GM18858 (cell line): ENCODE measurements around the gene GGCT.

ENCODE experiments used
- ATAC-seq: cut with Tn5 transposase; IDR thresholded peaks from one replicate; pipeline ENCODE4 v1.9.1; 2021; ENCODE audit not compliant: unreplicated experiment

Gene GGCT

DNA sequence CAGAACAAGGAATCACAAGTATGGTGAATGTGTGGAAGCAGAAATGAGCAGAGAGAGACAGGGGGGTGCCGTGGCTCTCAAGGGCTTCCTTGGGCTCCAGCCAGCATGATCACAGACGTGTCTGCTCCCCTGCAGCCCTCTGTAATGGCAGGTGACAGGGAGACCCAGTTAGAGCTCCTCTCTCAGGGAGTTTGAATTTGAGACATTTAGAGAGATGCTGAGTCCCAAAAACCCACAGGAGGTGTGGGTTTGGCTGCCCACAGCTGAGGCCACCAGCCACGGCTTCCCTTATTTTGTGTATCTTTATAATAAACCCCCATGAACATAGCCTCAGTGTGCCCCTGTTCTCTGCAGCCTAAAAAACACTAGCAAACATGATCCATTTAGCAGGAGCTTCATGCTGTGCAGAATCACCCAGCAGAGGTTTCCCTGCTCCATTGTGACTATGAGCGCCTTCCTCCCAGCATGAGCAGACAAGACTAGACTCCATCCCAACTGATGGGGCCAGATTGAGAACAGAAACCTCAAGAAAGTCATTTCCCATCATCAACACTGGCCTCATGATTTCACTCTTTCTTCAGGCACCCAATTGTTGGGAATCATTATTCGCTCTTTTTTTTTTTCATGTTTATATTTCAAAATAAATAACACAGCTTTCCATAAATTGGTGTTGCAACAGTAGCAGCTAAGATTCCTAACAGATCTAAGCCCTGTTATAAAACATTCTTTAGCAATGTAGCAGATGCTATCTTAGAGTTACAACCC is 39.4 kb downstream of the GGCT start:
- no peak for ATAC-seq

DNA sequence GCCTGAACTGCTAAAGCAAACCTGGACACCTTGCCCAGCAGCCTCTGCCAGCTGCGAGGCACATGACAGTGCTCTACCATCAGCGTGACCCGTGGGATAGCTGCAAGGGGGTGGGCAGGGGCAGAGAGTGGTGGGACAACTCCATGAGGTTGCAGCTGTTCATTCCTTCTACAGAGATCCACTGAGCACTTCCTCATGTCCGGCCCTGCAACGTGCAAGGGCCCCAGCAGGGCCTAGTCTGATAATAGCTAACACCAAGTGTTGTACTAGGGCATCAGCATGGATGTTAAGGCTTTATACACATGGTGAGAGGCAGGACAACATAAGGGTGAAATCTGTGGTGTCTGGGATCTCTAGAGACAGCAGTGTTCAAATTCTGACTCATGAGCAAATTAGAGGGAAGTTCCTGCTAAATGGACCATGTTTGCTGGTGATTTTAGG is 40.4 kb downstream of the GGCT start:
- ATAC-seq = peak; percentile 43

DNA sequence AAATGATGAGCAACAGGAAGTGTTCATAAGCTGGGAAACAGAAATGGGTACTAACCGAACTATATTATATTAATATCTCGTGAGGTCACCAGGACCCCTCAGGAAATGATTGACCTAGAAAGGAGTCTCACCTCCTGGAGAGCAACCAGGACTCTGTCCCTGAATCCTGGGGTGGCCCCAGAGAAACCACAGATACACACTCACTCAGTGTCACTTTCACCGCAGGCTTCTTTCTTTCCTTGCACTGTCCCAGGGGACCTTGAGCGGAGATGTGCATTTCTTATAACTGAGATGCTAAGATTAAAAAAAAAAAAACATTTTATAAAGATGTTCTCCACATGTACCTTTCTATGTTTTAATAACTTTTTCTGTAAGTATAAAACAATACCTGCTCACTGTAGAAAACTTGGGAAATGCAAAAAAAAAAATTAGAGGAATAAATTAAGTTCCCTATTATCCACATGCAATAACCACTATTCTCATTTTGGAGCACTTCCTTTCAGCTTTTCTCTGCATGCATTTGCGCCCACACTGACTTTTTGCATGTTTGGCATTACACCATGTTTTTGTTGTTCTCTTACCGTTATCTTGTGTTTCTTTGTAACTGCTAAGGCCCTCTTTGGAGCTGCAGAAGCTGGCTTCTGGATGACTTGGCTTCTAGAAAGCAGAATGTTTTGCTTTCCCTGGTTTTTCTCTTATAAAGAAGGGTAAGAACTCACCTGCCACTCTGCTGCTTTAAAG is 41.1 kb downstream of the GGCT start:
- ATAC-seq = no peak

DNA sequence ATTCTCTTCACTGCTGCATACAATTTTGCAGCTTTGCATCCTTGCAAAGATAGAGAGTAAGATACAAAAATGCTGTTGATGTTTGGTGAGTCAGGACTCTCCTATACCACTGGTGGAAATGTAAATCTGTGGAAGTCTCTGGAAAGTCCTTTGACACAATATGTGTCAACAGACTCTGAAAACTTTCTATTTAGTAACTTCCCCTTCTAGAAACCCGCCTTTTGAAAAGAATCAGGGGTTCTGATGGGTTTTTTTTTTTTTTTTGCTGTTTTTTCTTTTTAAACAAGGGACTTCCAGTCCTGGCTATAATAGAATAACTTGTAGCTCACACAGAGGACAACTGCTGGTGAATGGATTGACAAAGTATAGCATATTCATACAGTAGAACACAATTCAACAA is 42.5 kb downstream of the GGCT start:
- ATAC-seq = no peak

DNA sequence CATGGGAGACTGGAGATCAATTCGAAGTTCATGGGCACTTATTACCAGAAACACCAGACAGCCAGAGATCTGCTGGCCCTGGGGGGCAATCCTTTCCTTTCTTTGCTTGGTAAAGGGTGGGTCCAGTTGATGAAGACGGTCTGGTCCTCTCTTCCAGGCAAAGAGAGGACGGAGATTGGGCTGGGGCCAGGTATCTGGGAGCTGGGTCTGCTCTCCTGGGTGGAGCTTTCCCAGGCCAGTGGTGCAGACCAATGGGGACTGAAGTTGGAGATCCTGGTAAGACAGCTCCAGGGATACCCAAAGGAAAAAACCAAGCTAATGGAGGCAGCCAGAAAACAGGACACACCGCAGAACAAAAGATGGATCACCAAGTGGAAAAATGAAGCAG is 44.4 kb downstream of the GGCT start:
- ATAC-seq = no peak

DNA sequence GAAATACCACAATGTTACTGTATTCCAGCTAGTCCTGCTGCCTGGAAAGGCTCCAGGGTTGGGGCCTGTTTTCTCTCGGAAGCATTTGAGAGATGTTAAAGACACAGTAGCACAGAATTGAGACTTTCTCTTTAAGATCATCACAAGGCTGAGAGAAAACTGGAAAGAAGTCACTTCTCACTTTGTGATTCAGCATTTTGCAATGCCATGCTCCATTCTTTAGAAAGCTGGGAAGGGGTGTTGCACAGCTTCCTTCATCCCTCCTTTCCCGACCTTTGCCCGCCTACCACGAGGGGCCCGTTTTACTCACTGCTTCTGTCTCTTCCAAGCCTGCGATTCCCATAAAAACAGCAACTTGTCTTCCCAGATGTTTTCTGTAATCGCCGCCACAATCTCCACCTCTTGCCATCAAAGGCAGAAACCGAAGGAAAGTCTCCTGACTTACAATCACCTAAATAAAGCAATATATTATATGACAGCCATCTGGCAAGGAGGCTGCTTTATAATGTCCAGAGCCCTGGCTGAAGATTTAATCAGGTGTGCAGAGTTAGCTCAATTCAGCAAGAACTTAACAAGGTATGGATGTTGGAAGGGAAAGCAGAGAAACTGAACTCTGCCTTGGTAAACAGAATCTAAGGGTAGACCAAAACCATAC is 44.9 kb downstream of the GGCT start:
- no peak for ATAC-seq

DNA sequence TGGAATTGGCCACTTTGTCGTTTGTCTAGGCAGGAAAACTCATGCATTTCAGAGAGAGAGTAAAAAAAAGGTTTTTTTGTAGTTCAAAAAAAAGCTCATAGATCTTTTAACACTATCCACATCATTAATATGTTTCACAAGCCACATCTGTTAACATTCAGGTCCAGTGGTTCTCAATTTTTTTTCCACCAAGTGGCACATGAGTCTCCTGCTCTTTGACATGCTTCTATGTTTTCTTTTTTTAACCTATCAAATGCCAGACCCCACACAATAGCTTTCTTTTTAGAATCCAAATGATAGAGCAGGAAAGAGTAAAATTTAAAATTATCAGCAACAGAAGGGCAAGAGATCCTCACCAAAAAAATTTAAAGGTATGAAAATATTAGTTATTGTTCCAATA is 46.3 kb downstream of the GGCT start:
- ATAC-seq = no peak

DNA sequence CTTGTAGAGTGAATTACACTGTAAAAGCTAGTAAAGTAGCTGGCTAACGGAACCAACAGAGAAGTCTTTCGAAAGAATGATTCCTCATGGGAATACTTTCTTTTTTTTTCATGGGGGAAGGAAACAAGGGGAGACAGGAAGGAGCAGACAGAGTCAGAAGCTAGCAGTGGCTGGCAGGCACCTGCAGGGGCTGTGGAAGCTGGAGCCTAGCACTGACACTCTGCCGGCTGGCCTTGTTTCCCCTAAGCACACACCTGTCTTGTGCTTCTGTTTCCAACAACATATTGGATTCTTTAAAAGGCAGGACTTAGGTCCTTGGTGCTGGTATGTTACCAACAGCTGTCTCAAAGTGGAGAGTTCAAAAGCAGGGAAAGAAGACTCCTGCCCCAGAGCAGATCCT is 50.7 kb downstream of the GGCT start:
- no peak for ATAC-seq

DNA sequence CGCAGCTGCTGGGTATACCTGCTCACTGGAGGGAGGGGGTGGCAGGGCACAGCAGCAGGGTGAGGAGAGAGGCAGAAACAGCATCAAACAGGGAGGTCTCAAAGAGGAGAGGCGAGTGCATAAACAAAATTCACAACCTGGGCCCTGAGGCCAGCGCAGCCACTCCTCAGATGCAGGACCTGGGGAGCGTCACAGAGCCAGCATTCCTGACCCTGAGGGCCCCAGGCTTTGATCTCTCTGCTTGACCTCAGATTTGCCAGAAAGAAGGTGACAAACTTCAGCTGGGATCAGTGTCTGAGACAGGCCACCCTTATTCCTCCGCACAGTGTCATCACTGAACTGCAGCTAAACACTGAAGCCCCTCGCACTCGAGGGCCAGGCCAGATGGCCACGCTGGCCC is 51.6 kb downstream of the GGCT start:
- ATAC-seq = no peak

DNA sequence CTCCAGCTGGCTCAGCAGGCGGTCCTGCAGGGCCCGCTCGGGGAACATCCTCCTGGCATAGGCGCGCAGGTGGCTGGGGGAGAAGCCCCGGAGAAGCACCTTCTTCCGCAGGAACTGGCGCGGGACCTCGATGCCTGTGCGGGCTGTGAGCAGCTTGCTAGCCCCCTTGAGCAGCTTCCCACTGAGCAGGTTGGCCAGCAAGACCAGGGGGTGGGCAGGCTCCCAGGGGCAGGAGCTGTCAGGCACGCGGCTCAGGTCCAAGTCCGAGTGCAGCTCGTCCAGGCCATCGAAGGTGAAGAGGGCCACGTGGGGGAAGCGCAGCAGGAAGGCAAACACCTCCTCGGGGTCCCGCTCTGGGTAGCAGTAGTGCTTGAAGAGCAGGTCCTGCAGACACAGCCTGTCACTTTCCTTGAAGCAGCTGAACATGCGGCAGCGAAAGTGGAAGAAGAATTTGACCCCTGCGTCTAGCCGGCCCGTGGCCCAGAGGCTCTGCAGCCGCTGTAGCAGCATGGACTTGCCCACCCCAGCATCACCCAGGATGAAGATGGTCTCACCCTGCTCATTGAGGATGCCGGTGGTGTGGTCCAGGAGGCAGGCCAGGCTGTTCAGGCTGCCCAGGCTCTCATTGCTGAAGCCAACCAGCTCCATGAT is 52.2 kb downstream of the GGCT start:
- no peak for ATAC-seq

DNA sequence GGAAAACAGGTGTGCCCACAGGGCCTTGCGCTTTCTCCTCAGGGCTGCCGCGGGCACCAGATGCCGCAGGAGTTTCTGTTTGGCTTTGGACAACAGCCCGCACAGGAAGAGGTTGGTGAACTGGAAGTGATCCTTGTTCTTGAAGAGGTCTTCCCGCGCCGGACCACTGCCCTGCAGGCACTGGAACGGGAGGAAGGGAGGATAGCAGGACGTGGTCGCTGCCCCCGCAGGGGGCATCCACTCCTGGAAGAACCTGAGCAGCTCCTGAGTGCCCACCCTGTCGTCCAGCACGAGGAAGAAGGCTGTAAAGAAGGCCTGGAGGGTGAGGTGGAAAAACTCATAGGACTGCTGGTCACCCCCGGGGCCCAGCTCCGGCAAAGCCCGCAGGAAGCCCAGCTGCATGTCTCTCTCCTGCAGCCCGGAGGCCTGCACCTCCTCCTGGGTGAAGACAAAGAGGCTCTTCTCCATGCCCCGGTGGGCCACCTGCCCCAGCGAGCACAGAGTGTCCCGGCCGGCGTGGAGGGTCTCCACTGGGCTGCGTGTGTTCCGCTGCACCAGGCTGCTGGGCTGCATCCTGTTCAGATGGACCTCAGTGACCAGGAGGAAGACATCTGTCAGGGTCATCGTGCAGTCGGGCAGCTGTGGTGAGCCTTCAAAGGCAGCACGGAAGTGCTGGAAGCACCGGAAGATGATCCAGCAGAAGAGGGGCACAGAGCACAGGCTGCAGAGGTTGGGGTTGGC is 52.9 kb downstream of the GGCT start:
- no peak for ATAC-seq

DNA sequence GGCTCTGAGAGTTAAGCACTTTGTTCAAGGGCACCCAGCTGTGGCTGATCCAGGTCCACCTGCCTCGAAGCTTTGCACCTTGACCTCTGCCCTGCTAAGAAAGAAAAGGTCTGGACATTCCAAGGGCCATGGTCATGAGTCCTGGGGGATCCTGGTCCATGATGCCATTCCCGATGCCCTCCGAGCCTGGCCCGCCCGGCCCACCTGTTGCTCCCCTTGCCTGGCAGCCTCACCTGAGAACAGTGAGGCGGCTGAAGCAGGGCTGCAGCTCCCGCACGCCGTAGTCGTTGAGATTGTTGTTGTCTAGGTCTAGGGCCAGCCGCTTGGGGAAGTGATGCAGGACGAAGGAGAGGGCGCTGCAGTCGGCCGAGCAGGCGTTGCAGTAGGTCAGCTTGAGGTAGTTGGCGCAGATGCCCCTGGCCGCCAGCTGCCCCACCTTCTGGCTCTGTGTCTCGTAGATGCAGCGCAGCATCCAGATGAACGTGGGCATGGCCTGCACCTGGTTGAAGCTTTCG is 53.6 kb downstream of the GGCT start:
- no peak for ATAC-seq

DNA sequence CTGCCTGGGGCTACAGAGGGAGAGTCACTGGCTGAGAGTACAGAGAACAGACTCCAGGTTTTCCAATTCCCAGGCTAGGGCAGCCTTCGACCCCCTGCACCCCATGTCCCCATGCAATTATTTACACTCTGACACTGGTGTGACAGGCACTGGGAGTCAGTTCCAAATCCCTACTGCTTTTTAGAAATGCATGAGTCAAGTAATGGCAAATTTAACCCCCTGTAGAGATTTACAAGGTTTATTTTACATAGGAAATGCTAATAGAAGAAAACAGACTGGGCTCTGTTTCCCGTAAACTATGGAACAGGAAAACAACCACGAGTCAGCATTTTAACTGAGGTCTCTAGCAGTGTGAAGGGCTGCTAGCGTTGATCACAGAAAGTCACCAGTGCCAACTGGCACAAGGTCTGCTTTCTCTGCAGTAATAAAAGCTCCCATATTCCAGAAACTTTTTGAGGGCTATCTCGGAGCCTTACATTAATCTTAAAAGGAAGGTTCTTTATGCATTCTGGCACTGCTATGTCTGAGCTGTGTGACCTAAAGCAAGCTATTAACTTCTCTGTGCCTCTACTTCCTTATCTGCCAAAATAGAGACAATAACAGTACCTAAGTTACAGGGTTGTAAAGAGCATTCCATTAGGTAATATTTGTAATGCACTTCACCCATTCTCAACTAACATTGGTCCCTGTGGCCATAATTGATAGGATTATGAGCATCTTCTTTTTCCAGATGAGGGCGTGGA is 54.2 kb downstream of the GGCT start:
- ATAC-seq = no peak

DNA sequence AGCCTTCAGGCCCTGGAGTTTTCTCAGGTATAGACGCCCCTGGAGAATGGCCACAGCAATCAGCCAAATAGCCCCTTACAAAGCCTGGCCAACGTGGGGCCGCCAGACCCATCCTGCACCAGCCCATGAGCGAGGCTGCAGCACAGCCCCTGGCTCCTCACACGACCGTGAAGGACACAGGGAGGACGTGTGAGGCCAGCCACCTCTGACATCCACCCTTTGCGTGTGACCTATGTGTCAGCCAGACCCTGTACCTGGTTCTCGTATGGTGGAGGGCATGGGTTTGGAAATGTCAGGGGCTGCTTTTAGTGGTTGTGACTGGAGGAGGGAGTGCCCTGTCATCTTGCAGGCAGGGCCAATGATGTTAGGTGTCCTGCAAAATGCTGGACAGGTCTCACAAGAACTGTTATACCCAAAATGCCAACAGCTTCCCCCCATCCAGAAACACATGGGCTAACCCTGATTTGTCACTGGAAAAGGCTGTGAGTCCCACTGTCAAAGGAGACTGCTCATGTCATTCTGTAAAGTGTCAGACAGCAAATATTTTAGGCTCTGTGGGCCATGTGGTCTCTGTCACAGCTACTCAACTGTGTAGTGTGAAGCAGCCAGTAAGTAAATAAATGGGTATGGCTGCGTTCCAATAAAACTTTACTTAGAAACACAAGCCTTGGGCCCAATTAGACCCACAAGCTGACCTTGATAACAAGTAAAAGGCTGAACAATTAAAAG is 56.0 kb downstream of the GGCT start:
- no peak for ATAC-seq

DNA sequence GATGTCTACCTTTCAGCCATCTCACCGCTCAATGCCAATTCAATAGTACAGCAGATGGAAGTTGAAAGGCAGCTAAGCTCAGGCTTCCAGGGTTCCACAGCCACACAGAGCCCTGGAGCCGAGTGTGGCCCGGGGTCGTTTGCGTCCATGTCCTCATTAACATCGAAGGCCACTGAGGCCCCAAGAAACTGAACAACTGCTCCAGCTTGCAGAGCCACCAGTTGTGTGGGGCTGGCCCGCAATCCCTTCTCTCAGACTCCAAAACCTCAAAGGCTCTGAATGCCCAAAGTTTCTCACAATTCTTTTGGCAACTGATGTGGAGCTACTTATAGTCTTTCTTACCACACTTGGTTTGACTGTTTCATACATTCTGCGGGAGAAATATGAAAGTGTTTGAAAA is 57.2 kb downstream of the GGCT start:
- no peak for ATAC-seq
